Body of pancreas (tissue), 4 donors: ENCODE data around the gene TPSAB1. TPM values are rescaled to one million over a fixed set of nuclear protein-coding genes. Genes with fewer than 3 reads are reported as not detected.

ENCODE experiments used
- ATAC-seq: fragments of 150-250 bp; one replicate; pipeline ENCODE4 v1.9.1; 2016
- DNase-seq, 4 donors: peaks; one replicate each; pipeline ENCODE4 v3.0.0-alpha.2; 2019
- H3K27ac ChIP-seq, 4 donors: fragments of 200-600 bp; sonication (generic); 1 replicate in 3 of 4; 2 replicates in 1 of 4; pipeline versions ENCODE4 v1.5.1 to v1.6.1; 2016 to 2019; ENCODE audit warnings: mild to moderate bottlenecking in 1 of 4, mixed read lengths in 1 of 4, moderate library complexity in 1 of 4
- H3K27me3 ChIP-seq, 2 donors: fragments of 200-600 bp; sonication (generic); one replicate each; pipeline ENCODE4 v1.6.0; 2016; ENCODE audit warnings: mild to moderate bottlenecking in 1 of 2
- H3K36me3 ChIP-seq, 2 donors: fragments of 200-600 bp; sonication (generic); replicated peaks in 1 of 2; 2 replicates each; pipeline ENCODE4 v1.5.1; 2016; ENCODE audit warnings: low read depth in 2 of 2; ENCODE audit not compliant: insufficient read depth in 1 of 2
- H3K4me1 ChIP-seq: fragments of 200-600 bp; sonication (generic); one replicate; pipeline ENCODE4 v1.6.0; 2016
- H3K4me3 ChIP-seq, 2 donors: fragments of 200-600 bp; sonication (generic); 1 replicate in 1 of 2; 2 replicates in 1 of 2; pipeline ENCODE4 v1.5.1; 2016 to 2019
- H3K9me3 ChIP-seq, 3 donors: fragments of 200-600 bp; sonication (generic); 1 replicate in 2 of 3; 2 replicates in 1 of 3; pipeline ENCODE4 v1.5.1; 2016
- CTCF ChIP-seq, 7 experiments: fragments of 450-650 bp in 4 of 7; fragments of 200-600 bp in 3 of 7; sonication (generic) in 3 of 7; IDR thresholded peaks; one replicate each; pipeline ENCODE4 v1.5.1; 2016 to 2019; ENCODE audit warnings: antibody characterized with exemption in 7 of 7
- POLR2A ChIP-seq, 3 donors: fragments of 450-650 bp; IDR thresholded peaks; one replicate each; pipeline ENCODE4 v1.6.1; 2016; ENCODE audit warnings: antibody characterized with exemption in 3 of 3, mild to moderate bottlenecking in 2 of 3
- WGBS, 2 donors: methylation state at CpG; one replicate each; pipeline ENCODE4 v1.1.5; 2017; 5-methylcytosine and 5-hydroxymethylcytosine counted together
- intact Hi-C: fragments of 100-400 bp; cut with DNase I; formaldehyde crosslinking; loops from one replicate; pipeline ENCODE4 v1.15.1; 2023
- total RNA-seq, 2 donors: library from RNA; depleted of rRNA; stranded (reverse); fragments of >200 nt; gene quantifications; one replicate each; pipeline ENCODE4 v1.1.0, GENCODE V29; 2016

The TPSAB1 gene
- total RNA-seq, 2 donors from 2014 or later, result 23.6 to 53.4 TPM

GRCh38 chr16:1206326-1206725 lies 34.2 kb upstream of the TPSAB1 start:
- Histone ChIP-seq H3K9me3 (no peaks in the 10 kb centered on the region), H3K4me3 (no peak overlapping the region), H3K27ac (no peak overlapping the region), H3K27me3 (no peaks in the 10 kb centered on the region), H3K36me3 (no peaks in the 10 kb centered on the region), H3K4me1 (no peaks in the 10 kb centered on the region)
- ATAC-seq (no peak), DNase-seq (no peak)
- WGBS, 2 donors, result 43 to 54% methylated on average over 4 to 9 of the region's 9 CpGs
- no peak for TF ChIP-seq POLR2A (IDR thresholded peaks at IDR 0.05)
- TF ChIP-seq CTCF (IDR thresholded peaks at IDR 0.05), result no peak
- intact Hi-C loops, result no loop called here

GRCh38 chr16:1206786-1207185 lies 33.7 kb upstream of the TPSAB1 start:
- Histone ChIP-seq H3K27ac (no peak overlapping the region), H3K4me3 (no peak overlapping the region), H3K36me3 (no peaks in the 10 kb centered on the region), H3K27me3 (no peaks in the 10 kb centered on the region), H3K9me3 (no peaks in the 10 kb centered on the region), H3K4me1 (no peaks in the 10 kb centered on the region)
- TF ChIP-seq POLR2A (IDR thresholded peaks at IDR 0.05) (no peak), CTCF (IDR thresholded peaks at IDR 0.05) (no peak)
- intact Hi-C loops, result no loop called here
- DNase-seq (no peak), ATAC-seq (no peak)
- WGBS, 2 donors, result 71 to 81% methylated on average over 6 to 16 of the region's 16 CpGs

- intact Hi-C loops, result no loop called here
- Histone ChIP-seq H3K27ac (no peak overlapping the region), H3K9me3 (no peaks in the 10 kb centered on the region), H3K36me3 (no peaks in the 10 kb centered on the region), H3K4me1 (no peaks in the 10 kb centered on the region), H3K4me3 (no peak overlapping the region), H3K27me3 (no peaks in the 10 kb centered on the region)
- WGBS, 2 donors, result 58 to 70% methylated on average over 5 to 20 of the region's 22 CpGs
- TF ChIP-seq POLR2A (IDR thresholded peaks at IDR 0.05) (no peak), CTCF (IDR thresholded peaks at IDR 0.05) (no peak)
- DNase-seq, result no peak
- ATAC-seq, result no peak
These were observed 32.2 kb upstream of the TPSAB1 start for GRCh38 chr16:1208239-1208830.

GRCh38 chr16:1209081-1209480 lies 31.4 kb upstream of the TPSAB1 start:
- H3K27ac ChIP-seq, result no peak overlapping the region
- H3K27me3 ChIP-seq, result no peaks in the 10 kb centered on the region
- 83% methylated on average over 24 of the region's 43 CpGs; no CpG with 5 or more reads in 1 of the 2 donors for WGBS, 2 donors
- intact Hi-C loops, result no loop called here
- no peak for DNase-seq
- no peaks in the 10 kb centered on the region for H3K36me3 ChIP-seq
- TF ChIP-seq POLR2A (IDR thresholded peaks at IDR 0.05) (no peak), CTCF (IDR thresholded peaks at IDR 0.05) (no peak)
- no peaks in the 10 kb centered on the region for H3K4me1 ChIP-seq
- no peak overlapping the region for H3K4me3 ChIP-seq
- H3K9me3 ChIP-seq, result no peaks in the 10 kb centered on the region
- no peak for ATAC-seq

- ATAC-seq, result no peak
- Histone ChIP-seq H3K4me1 (no peaks in the 10 kb centered on the region), H3K36me3 (no peaks in the 10 kb centered on the region), H3K9me3 (no peaks in the 10 kb centered on the region), H3K4me3 (no peak overlapping the region), H3K27ac (no peak overlapping the region), H3K27me3 (no peaks in the 10 kb centered on the region)
- intact Hi-C loops, result no loop called here
- DNase-seq, result no peak
- 77 to 83% methylated on average over 17 to 21 of the region's 23 CpGs for WGBS, 2 donors
- TF ChIP-seq CTCF (IDR thresholded peaks at IDR 0.05), result no peak
- TF ChIP-seq POLR2A (IDR thresholded peaks at IDR 0.05), result no peak
These were observed 30.0 kb upstream of the TPSAB1 start for GRCh38 chr16:1210461-1210860.
